Measurements from ENCODE around the gene ALOX15. TPM values are rescaled to one million over a fixed set of nuclear protein-coding genes. Genes with fewer than 3 reads are reported as not detected.

The ALOX15 gene
- total RNA-seq, 1 donor from 2014 or later = not detected

- H3K4me1 Mint-ChIP-seq (ENCODE audit: low read depth, unreplicated experiment) = peaks cover 2% of the 10 kb centered on the region
- no peak overlapping the region for H3K27ac Mint-ChIP-seq (ENCODE audit: unreplicated experiment)
- no peaks in the 10 kb centered on the region for H3K36me3 Mint-ChIP-seq (ENCODE audit: unreplicated experiment)
These were observed 25.0 kb downstream of the ALOX15 start for GRCh38 chr17:4616476-4616875.

GRCh38 chr17:4610656-4611055 lies 30.8 kb downstream of the ALOX15 start:
- H3K27ac Mint-ChIP-seq (ENCODE audit: unreplicated experiment) = no peak overlapping the region
- no peaks in the 10 kb centered on the region for H3K9me3 Mint-ChIP-seq (ENCODE audit: unreplicated experiment)
- TF ChIP-seq CTCF (IDR thresholded peaks at IDR 0.05; ENCODE audit: partially characterized antibody, unreplicated experiment) = no peak
- no peaks in the 10 kb centered on the region for H3K36me3 Mint-ChIP-seq (ENCODE audit: unreplicated experiment)
- H3K4me1 Mint-ChIP-seq (ENCODE audit: low read depth, unreplicated experiment) = peaks cover 16% of the 10 kb centered on the region
- no peak overlapping the region for H3K4me3 Mint-ChIP-seq (ENCODE audit: unreplicated experiment)
- no peaks in the 10 kb centered on the region for H3K27me3 Mint-ChIP-seq (ENCODE audit: unreplicated experiment)
- no peak for DNase-seq

More at GRCh38 chr17:4616476-4616875, 25.0 kb downstream of the ALOX15 start:
- no peak for DNase-seq
- no peak overlapping the region for H3K4me3 Mint-ChIP-seq (ENCODE audit: unreplicated experiment)
- H3K9me3 Mint-ChIP-seq (ENCODE audit: unreplicated experiment) = no peaks in the 10 kb centered on the region
- no peaks in the 10 kb centered on the region for H3K27me3 Mint-ChIP-seq (ENCODE audit: unreplicated experiment)
- no peak for TF ChIP-seq CTCF (IDR thresholded peaks at IDR 0.05; ENCODE audit: partially characterized antibody, unreplicated experiment)

GRCh38 chr17:4610162-4610561 lies 31.3 kb downstream of the ALOX15 start:
- H3K27ac Mint-ChIP-seq (ENCODE audit: unreplicated experiment) = no peak overlapping the region
- no peaks in the 10 kb centered on the region for H3K27me3 Mint-ChIP-seq (ENCODE audit: unreplicated experiment)
- H3K4me3 Mint-ChIP-seq (ENCODE audit: unreplicated experiment) = no peak overlapping the region
- no peaks in the 10 kb centered on the region for H3K36me3 Mint-ChIP-seq (ENCODE audit: unreplicated experiment)
- DNase-seq = no peak
- H3K9me3 Mint-ChIP-seq (ENCODE audit: unreplicated experiment) = no peaks in the 10 kb centered on the region
- TF ChIP-seq CTCF (IDR thresholded peaks at IDR 0.05; ENCODE audit: partially characterized antibody, unreplicated experiment) = no peak
- H3K4me1 Mint-ChIP-seq (ENCODE audit: low read depth, unreplicated experiment) = peaks cover 21% of the 10 kb centered on the region

GRCh38 chr17:4609761-4610160 lies 31.7 kb downstream of the ALOX15 start:
- Mint-ChIP-seq H3K36me3 (ENCODE audit: unreplicated experiment) (no peaks in the 10 kb centered on the region), H3K27me3 (ENCODE audit: unreplicated experiment) (no peaks in the 10 kb centered on the region), H3K4me1 (ENCODE audit: low read depth, unreplicated experiment) (peaks cover 23% of the 10 kb centered on the region), H3K27ac (ENCODE audit: unreplicated experiment) (no peak overlapping the region), H3K9me3 (ENCODE audit: unreplicated experiment) (no peaks in the 10 kb centered on the region), H3K4me3 (ENCODE audit: unreplicated experiment) (no peak overlapping the region)
- no peak for TF ChIP-seq CTCF (IDR thresholded peaks at IDR 0.05; ENCODE audit: partially characterized antibody, unreplicated experiment)
- DNase-seq = no peak

- Mint-ChIP-seq H3K4me3 (ENCODE audit: unreplicated experiment) (no peak overlapping the region), H3K9me3 (ENCODE audit: unreplicated experiment) (peaks cover 1% of the 10 kb centered on the region), H3K4me1 (ENCODE audit: low read depth, unreplicated experiment) (peaks cover 34% of the 10 kb centered on the region), H3K27me3 (ENCODE audit: unreplicated experiment) (peaks cover 3% of the 10 kb centered on the region), H3K27ac (ENCODE audit: unreplicated experiment) (no peak overlapping the region), H3K36me3 (ENCODE audit: unreplicated experiment) (no peaks in the 10 kb centered on the region)
- TF ChIP-seq CTCF (IDR thresholded peaks at IDR 0.05; ENCODE audit: partially characterized antibody, unreplicated experiment) = no peak
- no peak for DNase-seq
These were observed 33.7 kb downstream of the ALOX15 start for GRCh38 chr17:4607773-4608187.

Data from glutamatergic neuron (in vitro differentiated cells).